NB4 (cell line): Measurements from ENCODE around the gene SUSD6.

ENCODE experiments used
- DNase-seq: peaks from one replicate; pipeline ENCODE4 v3.0.0; 2010; ENCODE audit warnings: low read depth
- H3K4me3 ChIP-seq: one replicate; pipeline ENCODE4 v1.5.1; 2011; ENCODE audit warnings: mild to moderate bottlenecking, low read depth, low read length, moderate library complexity
- CTCF ChIP-seq: IDR thresholded peaks from one replicate; pipeline ENCODE4 v1.5.1; 2012; ENCODE audit warnings: low read depth, low read length
- MAX ChIP-seq: IDR thresholded peaks from 2 replicates; pipeline ENCODE4 v1.6.1; 2011; ENCODE audit warnings: low read depth, low read length
- MYC ChIP-seq: IDR thresholded peaks from 2 replicates; pipeline ENCODE4 v1.6.1; 2011; ENCODE audit warnings: low read depth, low read length
- POLR2A ChIP-seq: IDR thresholded peaks from 2 replicates; pipeline ENCODE4 v1.6.1; 2011; ENCODE audit warnings: mild to moderate bottlenecking; ENCODE audit not compliant: insufficient read length; ENCODE audit errors: extremely low read depth

The SUSD6 gene

DNA sequence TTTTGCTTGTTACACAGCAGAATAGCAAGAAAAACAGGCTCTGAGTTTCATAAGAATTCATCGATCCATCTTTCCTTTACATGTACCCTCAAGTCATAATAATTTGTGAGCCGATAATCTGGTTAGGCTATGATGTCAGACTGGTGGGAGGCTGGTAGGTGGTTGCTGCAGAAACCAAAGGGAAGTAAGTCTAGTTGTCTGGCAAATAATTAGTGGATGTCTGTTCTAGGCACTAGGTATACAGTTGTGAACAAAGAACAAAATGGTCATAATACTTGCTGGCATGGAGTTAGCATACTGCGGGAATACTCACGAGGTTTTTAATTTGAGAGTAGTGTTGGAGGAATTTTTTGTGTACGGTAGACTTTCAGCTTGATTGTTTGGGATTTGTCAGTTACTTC is 8.8 kb downstream of the SUSD6 start:
- no peak for TF ChIP-seq CTCF
- TF ChIP-seq MAX, result no peak
- no peak for TF ChIP-seq POLR2A
- no peak for TF ChIP-seq MYC
- H3K4me3 ChIP-seq, result no peak overlapping the region
- DNase-seq, result peak; percentile 66

DNA sequence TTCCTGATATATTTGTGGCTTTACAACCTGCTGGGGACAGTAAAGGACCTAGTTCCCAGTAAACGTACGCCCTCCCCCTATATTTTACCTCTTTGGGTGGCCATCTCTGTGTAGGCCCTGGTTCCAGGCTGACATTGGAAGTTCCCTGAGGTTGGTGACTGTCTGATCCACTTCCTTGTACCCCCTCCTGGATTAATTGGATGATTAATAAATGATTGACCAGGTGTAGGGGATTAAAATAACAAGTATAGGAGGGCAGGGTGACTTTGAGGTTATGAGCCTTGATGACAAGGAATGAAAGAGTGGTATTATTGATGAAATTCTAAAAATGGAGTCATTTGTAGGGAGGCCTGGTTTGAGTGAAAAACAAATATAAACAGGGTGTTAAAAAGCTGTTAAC is 9.6 kb downstream of the SUSD6 start:
- no peak for DNase-seq
- TF ChIP-seq MAX (no peak), CTCF (no peak)
- H3K4me3 ChIP-seq, result no peak overlapping the region

GRCh38 chr14:69624136-69624535 is 12.7 kb downstream of the SUSD6 start:
- H3K4me3 ChIP-seq, result no peak overlapping the region
- TF ChIP-seq POLR2A (no peak), MAX (no peak), MYC (no peak), CTCF (no peak)
- no peak for DNase-seq

DNA sequence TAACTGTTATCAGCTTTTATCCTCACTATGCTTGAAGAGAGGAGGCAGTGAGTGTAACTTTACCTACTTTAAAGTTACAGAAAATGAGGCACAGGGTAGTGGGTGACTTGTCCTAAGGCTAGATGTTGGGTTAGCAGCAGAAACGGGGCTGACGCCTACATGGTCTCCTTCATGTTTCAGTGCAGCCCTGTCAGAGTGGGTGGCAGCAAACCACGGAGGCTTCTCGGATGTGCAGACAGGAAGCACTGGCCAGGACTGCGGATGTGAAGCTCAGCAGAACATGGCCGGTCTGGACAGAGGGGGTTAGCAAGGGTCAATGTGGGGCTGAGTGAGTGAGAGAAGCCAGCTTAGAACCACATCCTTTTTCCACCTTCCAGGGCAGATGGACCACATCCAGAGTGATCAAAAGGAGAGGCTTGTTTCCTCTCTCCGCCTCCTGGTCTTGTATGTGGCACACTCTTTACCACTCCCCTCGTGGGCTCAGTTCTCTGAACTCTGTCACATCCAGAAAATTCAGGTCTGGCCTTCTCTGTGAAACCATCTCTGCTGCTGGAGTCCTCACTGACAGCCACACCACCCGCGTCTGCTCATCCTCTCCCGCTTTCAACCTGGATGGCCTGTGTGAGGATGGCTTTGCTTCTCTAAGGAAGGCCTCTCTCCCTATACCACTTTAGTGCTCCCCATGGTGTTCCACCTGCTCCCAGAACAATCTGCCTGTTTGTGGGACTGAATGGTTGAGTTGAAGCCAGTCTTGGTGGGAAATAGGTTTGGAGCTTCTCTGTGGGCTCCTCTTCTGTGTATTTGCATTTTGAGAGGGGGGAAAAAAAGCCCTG is 14.1 kb downstream of the SUSD6 start:
- TF ChIP-seq MYC (no peak; the same call in 1 of the 2 replicates), POLR2A (no peak)
- no peak overlapping the region for H3K4me3 ChIP-seq
- DNase-seq, result peak; percentile 71

DNA sequence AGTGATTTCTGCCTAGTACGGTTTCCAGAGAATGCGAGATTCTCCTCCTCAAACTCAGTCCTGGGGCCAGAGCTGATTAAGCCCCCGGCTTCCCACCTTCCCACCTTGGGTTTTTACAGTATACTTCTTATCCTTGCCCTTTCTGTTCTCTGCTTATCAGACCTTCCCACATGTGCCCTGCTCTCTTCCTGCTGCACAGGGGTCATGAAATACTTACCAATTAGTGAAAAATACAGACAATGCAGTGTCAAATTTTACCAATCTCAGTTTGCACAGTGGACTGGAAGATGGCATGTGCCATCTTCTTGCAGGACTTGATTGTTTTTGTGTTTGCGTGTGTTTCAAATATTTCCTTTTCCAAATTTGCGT is 14.7 kb downstream of the SUSD6 start:
- DNase-seq, result no peak
- TF ChIP-seq MYC, result no peak
- TF ChIP-seq POLR2A, result no peak
- no peak for TF ChIP-seq MAX
- TF ChIP-seq CTCF, result no peak
- H3K4me3 ChIP-seq, result no peak overlapping the region

GRCh38 chr14:69629225-69630127 is 18.1 kb downstream of the SUSD6 start:
- no peak for TF ChIP-seq MYC
- no peak for TF ChIP-seq POLR2A
- no peak overlapping the region for H3K4me3 ChIP-seq
- DNase-seq, result no peak
